GM19239 (cell line): ENCODE results near the gene ERGIC1.

ENCODE experiments used
- DNase-seq: peaks from one replicate; pipeline ENCODE4 v3.0.0; 2011; ENCODE audit warnings: low spot score; ENCODE audit not compliant: insufficient read length
- FAIRE-seq: peaks from 2 replicates; lab custom pipeline; 2011; peaks lifted over from hg19 to GRCh38; lab: Jason Lieb, UNC

ERGIC1 gene

GRCh38 chr5:172956936-172957335 is 122.9 kb downstream of the ERGIC1 start:
- FAIRE-seq (no peak), DNase-seq (no peak)

- FAIRE-seq (no peak), DNase-seq (no peak)
These were observed 123.4 kb downstream of the ERGIC1 start for GRCh38 chr5:172957458-172957857.

- DNase-seq (peak; percentile 77), FAIRE-seq (peak; percentile 65)
These were observed 124.4 kb downstream of the ERGIC1 start for GRCh38 chr5:172958331-172959046.

- DNase-seq = no peak
- FAIRE-seq = no peak
These were observed 126.1 kb downstream of the ERGIC1 start for GRCh38 chr5:172959824-172960799.

GRCh38 chr5:172969921-172970320 is 135.9 kb downstream of the ERGIC1 start:
- FAIRE-seq (no peak), DNase-seq (no peak)

GRCh38 chr5:172971482-172971881 is 137.4 kb downstream of the ERGIC1 start:
- FAIRE-seq = no peak
- DNase-seq = no peak

- no peak for DNase-seq
- no peak for FAIRE-seq
These were observed 138.5 kb downstream of the ERGIC1 start for GRCh38 chr5:172972552-172972951.

- FAIRE-seq (no peak), DNase-seq (no peak)
These were observed 139.3 kb downstream of the ERGIC1 start for GRCh38 chr5:172973127-172973916.

- no peak for FAIRE-seq
- DNase-seq = no peak
These were observed 139.9 kb downstream of the ERGIC1 start for GRCh38 chr5:172973931-172974330.

GRCh38 chr5:172975289-172975688 is 141.2 kb downstream of the ERGIC1 start:
- no peak for DNase-seq
- FAIRE-seq = no peak

GRCh38 chr5:172979778-172980177 is 145.7 kb downstream of the ERGIC1 start:
- FAIRE-seq (no peak), DNase-seq (no peak)

- FAIRE-seq = no peak
These were observed 147.9 kb downstream of the ERGIC1 start for GRCh38 chr5:172981931-172982330.

GRCh38 chr5:172983542-172984243 is 149.6 kb downstream of the ERGIC1 start, which contains the start of gene ATP6V0E1:
Gene ATP6V0E1, plus strand, starts transcription at chr5:172983771. Its CDS starts 90 bp downstream, at chr5:172983861.
- FAIRE-seq = peak; percentile 89
- DNase-seq = peak; percentile 87

More at GRCh38 chr5:172981931-172982330, 147.9 kb downstream of the ERGIC1 start:
- no peak for DNase-seq

GRCh38 chr5:172984244-172984953 is 150.3 kb downstream of the ERGIC1 start:
- FAIRE-seq (peak; percentile 89), DNase-seq (peak; percentile 53)

GRCh38 chr5:172985596-172985995 is 151.5 kb downstream of the ERGIC1 start:
- FAIRE-seq = no peak
- DNase-seq = no peak

GRCh38 chr5:172988276-172988675 is 154.2 kb downstream of the ERGIC1 start:
- no peak for FAIRE-seq
- DNase-seq = no peak

GRCh38 chr5:172990776-172991175 is 156.7 kb downstream of the ERGIC1 start:
- DNase-seq = no peak
- FAIRE-seq = no peak

GRCh38 chr5:172994405-172994804 is 160.4 kb downstream of the ERGIC1 start:
- no peak for DNase-seq
- no peak for FAIRE-seq

GRCh38 chr5:172999372-172999973 is 165.4 kb downstream of the ERGIC1 start:
- no peak for FAIRE-seq
- no peak for DNase-seq
